Right lobe of liver (tissue), 4 donors: Measurements from ENCODE around the gene CBLC.

Experiments used
- CTCF ChIP-seq, 4 donors: fragments of 200-600 bp in 3 of 4; fragments of 450-650 bp in 1 of 4; IDR thresholded peaks; one replicate each; pipeline versions ENCODE4 v1.5.1 to v1.8.0; 2016 to 2022; ENCODE audit warnings: antibody characterized with exemption in 4 of 4, mild to moderate bottlenecking in 2 of 4
- POLR2A ChIP-seq: fragments of 450-650 bp; IDR thresholded peaks from one replicate; pipeline ENCODE4 v1.6.1; 2017; ENCODE audit warnings: antibody characterized with exemption, mild to moderate bottlenecking
- donor health status: DM: no; HTN: no; CAD: no.
- donor health status: DM: no; HTN: no; CAD: no.
- donor health status: DM: no; HTN: yes; CAD: no.

GRCh38 chr19:44765033-44765948 lies 12.4 kb upstream of the CBLC start:
- TF ChIP-seq CTCF (IDR thresholded peaks at IDR 0.05) (no peak), POLR2A (no peak)
